ENCODE results near the gene RNF166.

RNF166 gene

GRCh38 chr16:88657371-88657770 lies 48.8 kb downstream of the RNF166 start:
- no peak for TF ChIP-seq CTCF (IDR thresholded peaks at IDR 0.05; ENCODE audit: insufficient read depth, missing control alignments)
- no peak for DNase-seq (ENCODE audit: insufficient read length, low spot score)
- FAIRE-seq: no peak

DNA sequence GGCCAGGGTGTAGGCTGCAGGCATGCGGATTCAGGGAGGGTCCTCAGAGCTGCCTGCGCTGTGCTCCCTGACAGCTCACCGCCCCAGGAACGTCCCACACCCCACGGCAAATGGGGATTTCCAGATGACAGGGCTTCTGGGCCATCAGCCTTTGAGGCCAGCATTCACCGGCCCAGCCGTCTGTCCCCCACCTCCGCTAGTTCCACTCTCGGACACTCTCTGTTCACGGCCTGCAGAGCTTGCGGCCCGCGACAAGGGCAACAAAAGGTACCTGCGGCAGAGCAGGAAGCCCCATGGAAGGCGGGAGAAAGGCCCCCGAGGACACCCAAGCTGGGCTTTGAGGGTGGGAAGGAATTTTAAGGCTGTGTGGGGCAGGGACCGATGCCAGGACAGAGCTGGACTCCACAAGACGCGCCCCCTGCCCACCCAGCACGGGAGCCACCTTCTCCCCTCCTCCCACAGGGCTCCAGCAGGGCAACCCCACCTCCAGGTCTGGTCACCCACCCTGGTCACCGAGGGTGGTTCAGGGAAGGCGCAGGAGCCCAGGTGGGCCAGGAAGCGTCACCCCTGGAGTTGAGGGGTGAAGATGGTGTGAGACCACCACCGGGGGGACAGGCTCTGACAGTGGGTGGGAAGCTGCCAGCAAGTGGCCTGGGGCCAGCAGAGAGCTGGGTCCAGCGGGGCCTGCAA lies 49.8 kb downstream of the RNF166 start:
- DNase-seq (ENCODE audit: insufficient read length, low spot score) (no peak), FAIRE-seq (no peak)
- TF ChIP-seq CTCF (IDR thresholded peaks at IDR 0.05; ENCODE audit: insufficient read depth, missing control alignments): no peak

GRCh38 chr16:88655733-88656281 lies 50.4 kb downstream of the RNF166 start:
- FAIRE-seq (no peak), DNase-seq (ENCODE audit: insufficient read length, low spot score) (no peak)
- no peak for TF ChIP-seq CTCF (IDR thresholded peaks at IDR 0.05; ENCODE audit: insufficient read depth, missing control alignments)

DNA sequence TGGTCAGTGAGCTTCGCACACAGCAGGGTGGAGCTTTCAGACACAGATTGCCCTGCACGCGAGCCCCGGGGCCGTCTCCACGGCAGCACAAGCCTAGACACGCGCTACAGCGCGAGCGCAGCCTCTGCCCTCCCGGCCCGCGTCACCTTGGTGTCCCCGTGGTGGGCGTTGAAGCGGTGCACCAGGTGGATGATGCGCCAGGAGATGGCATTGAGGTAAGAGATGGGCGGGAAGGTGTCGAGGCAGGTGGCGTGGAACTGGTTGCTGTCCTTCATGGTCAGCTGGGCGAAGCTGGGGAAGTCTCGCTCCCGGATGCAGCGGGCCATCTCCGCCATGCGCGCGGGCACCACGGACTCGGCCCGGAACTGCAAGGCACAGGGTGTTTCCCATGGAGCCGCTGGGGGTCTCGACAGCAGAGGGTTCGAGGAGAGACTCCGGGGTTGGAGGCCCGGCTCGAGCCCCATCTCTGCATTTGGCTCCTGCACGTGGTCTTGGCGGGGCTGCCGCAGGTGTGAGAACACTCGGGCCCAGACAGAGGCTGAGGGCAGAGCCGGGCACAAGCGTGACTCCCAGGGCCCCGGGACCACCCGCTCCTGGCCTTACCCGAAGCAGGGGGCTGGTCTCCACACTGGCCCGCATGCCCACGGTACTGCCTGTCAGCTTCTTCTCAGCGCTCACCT lies 51.0 kb downstream of the RNF166 start:
- DNase-seq (ENCODE audit: insufficient read length, low spot score): no peak
- TF ChIP-seq CTCF (IDR thresholded peaks at IDR 0.05; ENCODE audit: insufficient read depth, missing control alignments): no peak
- no peak for FAIRE-seq

- no peak for TF ChIP-seq CTCF (IDR thresholded peaks at IDR 0.05; ENCODE audit: insufficient read depth, missing control alignments)
- DNase-seq (ENCODE audit: insufficient read length, low spot score): no peak
- FAIRE-seq: no peak
Observed at GRCh38 chr16:88654363-88655052, 51.7 kb downstream of the RNF166 start.

GRCh38 chr16:88653596-88654362 lies 52.4 kb downstream of the RNF166 start:
- DNase-seq (ENCODE audit: insufficient read length, low spot score) (no peak), FAIRE-seq (no peak)
- TF ChIP-seq CTCF (IDR thresholded peaks at IDR 0.05; ENCODE audit: insufficient read depth, missing control alignments): no peak
